Lower leg skin (tissue), 3 donors: ENCODE results near the gene TMEM120A.

Source experiments
- CTCF ChIP-seq, 3 donors: fragments of 450-650 bp; IDR thresholded peaks; one replicate each; pipeline ENCODE4 v1.5.1; 2016; ENCODE audit warnings: antibody characterized with exemption in 3 of 3, mild to moderate bottlenecking in 3 of 3, moderate library complexity in 2 of 3
- POLR2A ChIP-seq, 2 donors: fragments of 450-650 bp; IDR thresholded peaks; one replicate each; pipeline ENCODE4 v1.6.1; 2016 to 2017; ENCODE audit warnings: antibody characterized with exemption in 2 of 2, mild to moderate bottlenecking in 1 of 2, moderate library complexity in 1 of 2

- TF ChIP-seq CTCF (IDR thresholded peaks at IDR 0.05) (no peak), POLR2A (IDR thresholded peaks at IDR 0.05) (no peak)
Measured at GRCh38 chr7:75991531-75992082, 2.8 kb downstream of the TMEM120A start.
